GM04503 (cell line): ENCODE results near the gene CPEB4.

Experiments
- DNase-seq: peaks from one replicate; pipeline ENCODE4 v3.0.0-alpha.2; 2012; ENCODE audit warnings: low read depth

Gene CPEB4

DNA sequence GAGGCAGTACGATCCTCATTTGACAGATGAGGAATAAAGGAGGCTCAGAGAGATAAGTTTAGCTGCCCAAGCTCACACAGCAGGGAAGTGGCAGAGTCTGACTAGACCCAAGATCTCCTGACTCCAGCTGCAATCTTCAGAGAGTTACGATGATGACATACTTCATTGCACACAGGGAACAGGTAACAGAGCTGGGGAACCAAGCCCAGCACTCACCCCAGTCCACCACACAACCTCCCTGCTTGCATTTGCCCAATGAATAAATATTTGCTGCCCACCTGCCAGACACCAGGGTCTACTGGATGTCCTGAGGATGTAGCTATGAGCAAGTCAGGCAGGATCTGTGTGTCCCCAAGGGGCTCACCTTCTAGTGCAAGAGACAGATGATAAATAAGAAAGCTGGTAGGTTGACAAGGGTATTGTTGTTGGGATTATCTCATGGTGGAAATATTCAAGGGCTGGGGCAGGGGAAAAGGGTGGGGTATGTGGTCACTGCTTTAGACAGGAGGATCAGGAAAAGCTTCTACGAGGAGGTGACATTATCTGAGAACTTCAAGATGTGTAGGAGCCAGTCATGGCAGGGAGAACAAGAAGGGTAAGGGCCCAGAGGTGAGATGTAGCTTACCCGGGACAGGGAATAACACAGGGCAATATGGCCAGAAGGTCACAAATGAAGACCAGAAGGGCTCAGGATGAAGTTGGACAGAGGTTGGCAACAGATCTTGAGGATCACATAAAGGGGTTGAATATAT, 28.6 kb upstream of the CPEB4 start:
- no peak for DNase-seq

DNA sequence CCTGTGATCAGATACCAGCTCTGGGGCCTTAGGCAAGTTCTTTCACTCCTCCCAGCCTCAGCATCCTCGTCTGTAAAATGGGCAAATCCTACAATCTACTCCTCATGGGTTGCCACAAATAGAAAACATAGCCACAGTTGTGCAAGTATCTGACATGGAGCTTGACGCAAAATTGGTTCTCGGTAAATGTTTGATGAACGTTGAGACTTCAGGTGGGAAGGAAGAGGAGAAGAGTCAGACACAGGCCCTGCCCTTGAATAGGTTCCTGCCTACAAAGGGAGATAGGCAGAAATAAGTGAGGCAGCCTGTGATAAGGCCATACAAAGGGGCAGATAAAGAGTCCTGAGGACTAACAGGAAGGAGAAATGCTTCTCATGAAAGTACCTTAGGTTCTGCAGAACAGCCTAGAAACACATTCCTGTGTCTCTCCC, 26.1 kb upstream of the CPEB4 start:
- no peak for DNase-seq

DNA sequence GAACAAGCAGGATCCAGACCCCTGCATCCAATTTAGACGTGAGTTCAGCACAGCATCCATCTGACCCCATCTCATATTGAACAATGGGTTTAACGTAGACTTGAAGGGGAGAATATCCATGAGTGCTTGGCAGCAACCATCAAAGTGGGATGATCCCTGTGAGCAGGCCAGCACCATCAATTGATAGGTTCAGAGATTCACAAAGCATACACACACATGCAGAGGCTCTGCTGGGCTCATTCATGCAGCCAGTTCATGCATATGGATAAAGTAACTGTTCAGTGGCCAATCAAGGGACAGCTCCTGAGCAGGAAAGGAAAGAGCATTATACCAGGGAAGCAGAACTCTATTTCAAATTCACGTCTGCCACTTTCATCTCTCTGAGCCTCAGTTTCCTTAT, 24.8 kb upstream of the CPEB4 start:
- no peak for DNase-seq

DNA sequence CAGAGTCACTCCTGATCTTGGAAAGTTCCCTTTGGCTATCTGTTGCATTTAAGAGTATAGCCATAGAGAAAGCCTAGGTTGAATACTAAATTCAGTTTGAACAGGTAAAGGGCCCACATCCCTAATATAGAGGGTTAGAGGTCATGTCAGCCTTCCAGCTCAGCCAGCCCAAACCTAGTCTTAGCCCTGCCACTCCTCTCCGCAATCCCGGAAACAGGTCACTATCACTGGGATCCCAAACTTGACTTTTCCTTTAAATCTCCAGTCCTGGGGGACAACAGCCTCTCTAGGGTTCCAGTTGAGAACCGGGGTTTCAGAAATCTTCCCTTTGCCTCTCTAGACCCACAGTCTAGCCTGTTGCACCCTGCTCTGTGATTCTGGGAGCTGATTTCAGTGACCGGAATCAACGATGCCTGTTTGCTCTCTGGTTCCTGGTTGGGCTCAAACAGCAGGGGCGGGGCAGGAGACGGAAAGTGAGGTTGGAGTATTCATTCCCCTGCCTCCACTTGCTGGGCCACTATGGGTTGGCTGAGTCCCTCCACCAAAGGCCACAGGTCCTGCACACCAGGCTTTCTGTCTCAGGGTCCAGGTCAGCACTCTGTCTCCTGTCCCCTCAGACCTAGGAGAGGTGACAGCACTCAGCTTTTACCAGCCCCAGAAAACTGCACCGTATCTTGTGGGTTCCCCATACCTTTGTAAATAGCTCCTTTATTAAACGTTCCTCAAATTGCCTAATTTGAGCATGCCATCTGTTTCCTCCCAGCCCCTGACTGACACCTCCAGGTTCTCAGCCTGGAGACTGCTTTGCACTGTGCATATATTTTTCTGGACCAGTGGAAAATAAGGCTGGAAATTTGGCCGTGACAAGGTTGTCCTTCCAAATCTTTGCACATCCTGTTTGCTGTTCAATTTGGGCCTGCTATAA, 23.8 kb upstream of the CPEB4 start:
- DNase-seq: no peak

DNA sequence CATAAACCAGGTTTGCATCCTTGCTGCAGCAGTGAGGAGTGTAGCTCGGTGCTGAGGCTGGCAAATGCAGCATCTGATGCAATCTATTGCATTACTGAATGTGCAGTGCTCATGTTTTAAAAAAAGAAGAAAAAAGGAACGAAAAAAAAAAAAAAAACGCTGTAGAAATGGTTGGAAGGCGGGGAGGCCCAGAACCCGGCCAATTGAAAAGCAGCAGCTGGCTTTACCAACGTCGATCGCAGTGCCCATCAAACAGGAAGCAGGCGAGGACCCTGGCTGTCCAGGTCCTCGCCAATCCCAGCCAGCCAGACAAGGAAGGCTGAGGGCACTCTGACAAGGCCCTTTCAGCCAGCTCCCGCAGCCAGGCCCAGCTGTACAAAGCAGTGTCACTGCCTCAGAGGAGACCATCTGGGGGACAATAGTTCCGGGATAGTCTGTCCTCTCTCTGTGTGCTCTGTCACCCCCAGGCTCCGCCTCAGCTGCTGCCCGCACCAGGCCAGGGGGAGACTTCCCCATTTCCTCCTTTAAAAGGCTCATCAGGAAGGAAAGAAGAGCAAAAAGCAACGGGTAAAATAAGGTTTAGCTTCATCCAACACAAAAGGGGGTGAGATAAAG, 21.8 kb upstream of the CPEB4 start:
- DNase-seq: no peak

DNA sequence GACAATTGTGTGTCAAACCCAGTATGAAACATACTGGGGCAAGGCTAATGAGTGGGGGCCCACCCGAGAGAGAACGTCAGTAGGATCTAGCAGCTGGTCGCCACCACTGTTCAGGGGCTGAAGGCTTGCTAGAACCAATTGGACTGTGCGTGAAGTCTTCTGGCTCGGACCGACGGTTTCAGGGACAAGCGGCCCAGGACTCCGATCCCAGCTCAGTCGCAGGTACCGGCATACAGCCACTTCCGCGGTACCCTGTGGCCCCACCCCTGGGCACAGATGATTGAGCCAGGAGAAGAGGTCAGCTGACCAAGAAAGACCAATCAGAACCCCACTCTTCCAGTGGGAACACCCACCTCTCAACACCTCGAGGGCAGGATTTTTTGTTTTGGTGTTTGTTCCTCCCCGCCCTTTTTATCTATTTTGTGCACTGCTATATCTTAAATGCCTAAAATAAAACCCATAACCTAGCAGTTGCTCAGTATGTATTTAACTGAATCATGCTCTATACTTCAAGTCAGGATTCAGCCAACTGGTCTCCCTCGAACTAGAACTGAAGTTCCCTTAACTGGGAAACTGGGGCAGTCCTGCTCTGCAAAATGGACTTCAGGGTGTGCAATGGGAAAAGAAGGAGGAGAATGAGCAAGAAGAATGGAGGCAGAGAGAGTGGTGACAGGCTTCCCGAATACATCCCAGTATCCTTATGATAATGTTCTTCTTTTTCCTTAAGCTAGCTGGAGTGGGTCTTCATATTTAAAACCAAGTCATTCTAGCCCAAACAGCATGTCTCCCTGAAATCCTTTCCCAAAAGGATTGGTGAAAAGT, 21.1 kb upstream of the CPEB4 start:
- no peak for DNase-seq

DNA sequence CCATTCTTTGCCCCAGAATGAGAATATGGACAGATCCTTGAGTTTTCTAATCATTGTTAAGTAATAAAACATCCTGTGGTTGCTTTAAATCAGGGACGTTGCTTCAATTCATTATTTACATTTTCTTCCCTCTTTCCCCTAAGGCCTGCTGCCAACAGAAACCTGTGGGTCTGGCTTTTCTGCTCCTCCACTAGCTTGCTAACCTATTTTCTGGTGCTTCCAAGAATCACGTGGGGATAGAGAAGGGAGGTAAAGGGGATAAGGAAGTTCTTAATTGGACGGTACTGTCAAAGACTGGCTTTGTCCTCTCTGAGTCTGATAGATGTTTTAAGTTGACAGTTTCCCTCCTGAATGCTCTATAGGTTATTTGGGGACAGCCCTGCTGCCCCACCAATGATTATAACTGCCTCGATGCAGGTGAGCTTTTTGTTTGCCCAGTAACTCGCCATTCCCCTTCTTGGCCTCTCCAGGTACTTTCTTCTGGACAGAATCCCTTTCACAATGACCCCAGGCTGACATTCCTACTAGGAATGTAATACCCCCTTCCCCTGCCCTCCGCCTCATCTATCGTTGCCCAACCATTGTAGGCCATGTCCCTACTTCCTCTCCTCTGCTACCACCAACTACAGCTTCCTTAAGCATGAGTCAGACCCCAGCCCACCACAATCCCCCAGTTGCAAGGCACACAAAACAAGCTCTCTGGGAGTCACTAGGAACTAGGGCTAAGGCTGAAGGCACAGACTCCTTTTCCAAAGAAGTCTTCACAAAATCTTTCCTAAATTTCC, 19.9 kb upstream of the CPEB4 start:
- DNase-seq: no peak

DNA sequence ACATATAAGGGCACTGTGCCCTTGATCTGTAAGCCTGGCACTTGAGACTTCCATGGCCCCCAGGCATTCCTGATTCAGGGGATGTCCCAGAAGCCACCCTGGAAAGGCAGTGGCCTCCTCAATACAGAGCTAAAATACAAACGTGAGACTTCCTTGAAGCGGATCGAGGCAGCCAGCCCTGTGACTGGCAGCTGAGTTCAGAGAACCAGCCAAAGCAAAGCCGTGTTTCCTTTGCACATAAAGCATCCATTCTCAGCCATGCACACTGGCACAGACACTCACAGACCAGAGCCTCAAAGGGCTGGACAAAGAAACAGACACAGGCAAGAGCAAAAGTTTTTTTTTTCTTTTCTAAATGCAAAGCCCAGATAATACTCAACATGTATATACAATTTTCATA, 18.8 kb upstream of the CPEB4 start:
- no peak for DNase-seq

DNA sequence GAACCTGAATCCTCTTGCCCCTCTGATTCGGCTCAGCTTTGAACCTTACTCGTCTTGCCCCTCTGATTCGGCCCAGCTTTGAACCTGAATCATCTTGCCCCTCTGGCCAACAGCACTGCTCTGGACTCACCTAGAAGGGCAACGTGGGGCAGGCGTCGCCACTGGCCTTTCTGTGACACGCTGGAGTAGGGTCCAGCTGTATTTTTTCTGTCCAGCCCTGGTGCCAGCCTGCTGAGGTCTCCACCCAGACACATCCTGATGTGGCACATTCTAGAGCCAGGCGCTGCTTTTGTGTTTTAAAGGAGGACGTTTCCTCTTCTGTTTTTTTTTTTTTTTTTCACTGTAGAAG, 15.2 kb upstream of the CPEB4 start:
- no peak for DNase-seq

DNA sequence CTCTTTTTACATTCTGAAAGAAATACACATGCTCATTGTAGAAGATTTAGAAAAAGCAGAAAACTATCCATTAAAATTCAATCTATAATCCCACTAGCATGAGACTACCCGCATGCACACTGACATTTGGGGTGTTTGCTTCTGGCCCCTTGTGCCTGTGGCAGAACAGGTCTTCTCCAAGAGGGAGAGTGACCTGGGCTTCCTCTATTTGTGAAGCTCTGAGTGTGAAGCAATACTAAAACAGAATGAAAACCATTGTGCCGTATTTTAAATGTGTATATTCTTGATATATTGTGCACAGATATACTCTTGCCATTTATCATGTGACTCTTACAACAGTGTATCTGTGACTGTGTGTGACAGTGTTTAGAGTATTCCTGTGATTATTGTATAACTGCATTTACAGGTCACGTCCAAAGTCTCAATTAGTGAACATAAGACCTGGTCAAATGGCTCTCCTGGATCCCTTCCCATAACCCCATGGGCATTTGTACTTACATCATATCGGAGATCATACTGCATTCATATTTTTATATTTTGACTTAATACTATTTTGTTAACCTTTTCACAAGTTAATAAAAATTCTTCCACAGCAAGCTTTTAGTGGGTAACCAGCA, 14.7 kb upstream of the CPEB4 start:
- no peak for DNase-seq

DNA sequence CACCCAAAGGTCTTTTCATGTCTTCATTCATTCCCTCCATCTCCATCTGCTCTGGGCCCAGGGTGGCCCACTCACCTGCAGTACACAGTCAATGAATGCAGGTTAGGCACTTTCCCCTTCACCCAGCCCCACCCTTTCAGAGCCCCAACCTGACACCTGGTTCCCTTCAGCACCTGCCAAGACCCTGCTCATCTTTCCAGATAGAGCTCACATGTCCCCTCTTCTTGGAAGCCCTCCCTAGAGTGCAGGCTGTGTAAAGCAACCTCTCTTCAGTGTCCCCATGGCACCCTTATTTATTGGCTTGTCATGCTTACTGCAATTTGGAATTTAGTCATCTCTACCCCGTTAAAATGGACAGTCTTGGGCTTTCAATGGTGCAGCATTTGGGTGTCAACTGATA, 13.0 kb upstream of the CPEB4 start:
- DNase-seq: no peak

DNA sequence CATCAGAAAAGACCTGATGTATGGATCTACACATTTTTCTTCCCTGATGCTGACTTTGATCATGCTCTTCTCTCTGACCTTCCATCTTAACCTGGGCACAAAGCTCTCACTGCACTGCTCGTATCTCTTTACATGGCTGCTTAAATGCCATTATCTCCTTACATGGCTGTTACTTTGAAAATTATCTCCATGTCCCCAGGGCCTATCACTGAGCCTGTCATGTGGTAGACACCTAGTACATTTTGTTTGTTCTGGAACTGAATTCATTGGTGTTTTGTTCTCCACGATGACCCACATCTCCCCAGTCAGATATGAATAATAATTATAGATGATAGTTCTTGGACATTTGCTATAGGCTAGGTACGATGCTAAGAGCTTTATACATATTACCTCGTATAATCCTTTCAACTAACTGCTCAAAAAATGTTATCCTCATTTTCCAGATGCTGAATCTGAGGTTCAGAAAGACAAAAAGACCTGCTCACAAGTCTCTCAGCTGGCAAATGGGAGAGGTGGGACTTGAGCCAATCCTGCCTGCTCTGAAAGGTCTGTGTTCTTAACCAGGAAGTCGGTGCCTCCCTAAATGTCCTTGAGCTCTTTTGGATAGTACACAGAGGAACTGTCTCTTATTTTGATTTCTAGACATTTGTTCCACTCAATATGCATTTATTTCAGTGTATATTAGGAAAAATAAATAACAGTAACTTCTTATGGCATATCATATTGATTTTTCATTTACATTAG, 9.8 kb upstream of the CPEB4 start:
- no peak for DNase-seq

DNA sequence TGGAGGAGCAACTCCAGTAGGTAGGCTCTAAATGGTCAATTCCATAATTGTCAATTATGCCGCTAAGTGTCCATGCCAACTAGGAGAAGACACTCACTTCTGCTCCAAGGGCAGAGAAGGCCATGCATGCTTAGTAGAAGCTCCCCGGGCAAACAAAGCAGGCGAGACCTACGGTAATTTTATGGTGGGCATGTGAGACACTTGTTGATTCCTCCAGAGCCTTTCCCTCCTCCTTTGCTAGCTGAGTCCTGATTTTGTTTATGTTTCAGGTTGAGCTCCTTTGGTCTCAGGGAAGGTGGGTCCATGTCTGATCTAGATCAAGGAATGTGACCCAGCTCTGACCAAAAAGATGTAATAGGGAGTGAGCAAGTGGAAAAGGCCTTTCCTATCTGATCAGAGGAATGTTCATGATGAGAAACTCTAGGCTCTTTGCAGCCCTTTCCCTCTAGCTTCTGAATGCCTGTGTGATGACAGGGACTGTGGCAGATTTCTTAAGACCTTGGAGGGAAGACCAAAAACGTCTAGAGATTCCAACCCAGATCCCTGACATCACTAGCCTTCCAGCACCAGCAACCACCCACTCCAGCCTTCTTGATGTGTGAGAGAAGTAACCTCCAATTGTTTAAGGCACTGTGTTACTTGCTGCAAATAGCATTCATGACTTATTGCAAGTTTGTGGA, 7.7 kb upstream of the CPEB4 start:
- peak; percentile 84 for DNase-seq

DNA sequence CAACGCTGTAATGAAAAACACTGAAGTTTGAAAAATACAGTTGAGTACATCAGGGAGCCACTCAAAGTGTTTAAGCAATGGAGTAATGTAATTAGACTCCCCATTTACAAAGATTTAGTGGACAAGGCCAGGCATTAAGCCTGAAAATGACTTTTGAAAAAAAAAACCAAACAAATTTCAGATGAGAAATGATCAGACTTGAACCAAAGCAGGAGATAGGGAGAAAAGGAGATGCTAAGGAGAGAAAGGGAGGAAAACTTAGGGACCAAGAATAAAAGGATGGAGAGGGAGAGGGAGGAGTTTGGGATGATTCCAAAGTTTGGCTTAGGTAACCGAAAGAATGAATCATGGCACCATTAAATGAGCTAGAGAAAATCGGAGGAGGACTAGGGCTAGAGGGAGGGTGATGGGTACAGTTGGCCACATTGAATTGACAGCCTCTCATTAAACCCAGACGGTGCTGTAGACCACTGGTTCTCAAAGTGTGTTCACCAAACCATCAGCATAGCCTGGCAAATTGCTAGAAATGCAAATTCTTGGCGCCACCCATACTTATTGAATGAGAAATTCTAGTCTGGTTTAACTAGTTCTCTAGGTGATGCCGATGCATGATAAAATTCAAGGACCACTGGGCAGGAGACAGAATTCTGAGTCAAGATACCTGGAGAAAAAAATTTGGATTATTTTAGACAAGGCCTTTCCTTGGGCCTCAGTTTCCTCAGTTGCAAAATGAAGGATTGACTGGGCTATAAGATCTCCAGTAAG, 6.2 kb upstream of the CPEB4 start:
- no peak for DNase-seq

DNA sequence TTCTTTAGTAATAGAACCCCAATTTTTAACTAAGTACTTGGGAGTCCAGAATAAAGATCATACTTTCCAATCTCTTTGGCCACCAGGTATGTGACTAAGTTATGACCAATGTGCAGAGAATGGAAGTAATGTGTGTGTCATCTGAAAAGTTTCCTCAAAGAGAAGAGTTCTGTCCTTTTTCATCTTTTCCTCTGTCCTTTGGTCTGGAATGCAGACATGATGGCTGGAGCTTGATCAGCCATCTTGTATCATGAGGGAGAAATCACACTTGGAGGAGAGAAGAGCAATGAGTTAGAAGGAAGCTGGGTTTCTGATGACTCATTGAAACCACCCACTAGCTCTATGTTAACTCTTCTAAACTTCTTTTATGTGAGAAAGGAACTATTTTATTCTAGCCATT, 5.5 kb upstream of the CPEB4 start:
- DNase-seq: no peak

DNA sequence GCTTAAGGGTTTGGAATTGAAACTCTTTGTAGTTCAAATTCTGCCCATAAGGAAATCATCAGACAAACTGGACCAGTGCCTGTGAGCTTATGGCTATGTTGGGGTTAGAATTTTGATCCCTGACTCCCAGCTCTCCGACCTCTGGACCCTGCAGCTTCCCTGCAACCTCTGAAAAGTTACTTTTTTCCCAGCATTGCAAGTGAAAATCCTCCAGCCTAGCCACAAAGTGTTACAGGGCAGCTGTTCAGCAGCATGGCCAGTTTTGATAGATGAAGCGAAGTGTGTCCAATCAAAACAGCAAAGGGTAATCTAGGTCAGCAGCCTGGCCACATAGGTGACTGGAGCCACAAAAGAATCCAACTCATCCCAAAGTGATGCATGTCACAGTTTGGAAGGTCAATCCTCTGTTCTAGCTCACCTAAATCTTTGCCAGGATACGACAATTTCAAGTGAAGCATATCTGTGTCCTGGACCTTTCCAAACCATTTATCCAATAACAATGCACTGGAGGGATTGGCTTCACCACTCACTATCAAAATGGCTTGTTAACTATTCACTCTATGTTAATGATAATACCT, 4.7 kb upstream of the CPEB4 start:
- DNase-seq: no peak

DNA sequence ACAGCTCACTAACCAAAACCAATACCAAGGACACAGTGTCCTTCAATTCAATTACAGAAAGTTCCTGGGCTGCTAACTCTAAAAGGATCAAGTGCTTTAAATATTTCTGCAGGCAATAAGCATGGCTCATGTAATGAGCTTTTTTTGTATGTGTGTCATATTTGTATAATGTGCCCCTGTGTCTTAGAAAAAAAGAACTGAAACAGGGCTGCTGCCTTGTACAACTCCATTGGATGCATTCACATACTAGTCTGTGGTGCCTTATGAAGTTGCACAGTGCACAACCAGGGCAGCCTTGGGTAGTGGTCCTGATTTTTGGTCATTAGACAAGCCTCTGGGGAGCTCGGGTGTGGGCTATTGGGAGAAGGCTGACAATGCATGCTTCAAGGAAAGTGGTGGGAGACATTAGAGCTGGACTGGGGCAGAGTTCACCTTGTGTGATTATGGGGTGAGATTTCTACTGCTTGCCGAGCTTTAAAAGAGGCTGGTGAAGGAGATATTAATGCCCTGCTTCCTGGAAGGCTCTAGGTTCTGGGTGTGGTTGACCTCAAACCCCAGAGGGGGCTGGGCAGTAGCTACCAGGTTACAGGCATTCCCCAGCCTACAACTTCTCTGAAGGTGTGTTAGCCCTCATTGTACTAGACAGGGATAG, 3.6 kb upstream of the CPEB4 start:
- no peak for DNase-seq

DNA sequence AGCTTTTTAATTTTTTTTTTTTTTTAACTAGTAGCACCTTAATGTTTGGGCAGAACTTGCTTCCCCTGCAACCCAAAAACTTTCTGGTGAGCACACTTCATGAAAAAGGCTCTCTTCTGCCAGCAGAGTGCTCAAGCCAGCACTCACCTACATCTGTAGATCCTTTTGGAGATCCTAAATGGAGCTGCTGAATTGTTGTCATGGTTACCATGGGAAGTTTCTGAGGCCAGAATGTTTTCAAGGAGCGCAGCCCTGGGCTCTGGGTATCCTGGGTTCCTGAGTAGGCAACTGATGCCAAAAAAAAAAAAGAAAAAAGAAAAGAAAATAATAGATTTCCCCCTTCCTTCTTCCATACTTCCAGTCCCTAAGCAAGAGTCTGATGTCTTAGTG, 3.1 kb upstream of the CPEB4 start:
- no peak for DNase-seq
